GM18909 (cell line): ENCODE data around the gene MTUS2.

Experiments
- ATAC-seq: cut with Tn5 transposase; IDR thresholded peaks from one replicate; pipeline ENCODE4 v1.9.1; 2021; ENCODE audit warnings: mild to moderate bottlenecking; ENCODE audit not compliant: unreplicated experiment, poor library complexity

Gene MTUS2

GRCh38 chr13:29154390-29154789, 334.3 kb downstream of the MTUS2 start:
- no peak for ATAC-seq

DNA sequence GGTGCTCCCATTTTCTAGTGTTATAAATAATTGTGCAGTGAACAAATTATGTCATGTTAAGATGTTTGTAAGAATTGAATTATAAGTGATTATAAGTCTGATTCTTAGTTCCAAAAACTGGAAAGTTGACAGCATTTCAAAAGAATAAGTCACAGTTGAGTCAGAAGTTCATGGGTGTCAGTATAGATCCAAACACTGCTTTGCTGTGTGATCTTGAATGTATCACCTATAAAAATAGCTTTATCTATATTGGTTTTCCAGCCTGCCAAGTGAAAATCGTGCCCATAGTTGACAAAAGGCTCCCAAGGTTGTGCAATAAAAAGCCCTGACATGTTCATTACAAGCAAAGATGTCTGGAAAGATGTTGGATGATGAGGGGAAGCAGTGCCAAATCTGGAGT, 336.0 kb downstream of the MTUS2 start:
- ATAC-seq = no peak

DNA sequence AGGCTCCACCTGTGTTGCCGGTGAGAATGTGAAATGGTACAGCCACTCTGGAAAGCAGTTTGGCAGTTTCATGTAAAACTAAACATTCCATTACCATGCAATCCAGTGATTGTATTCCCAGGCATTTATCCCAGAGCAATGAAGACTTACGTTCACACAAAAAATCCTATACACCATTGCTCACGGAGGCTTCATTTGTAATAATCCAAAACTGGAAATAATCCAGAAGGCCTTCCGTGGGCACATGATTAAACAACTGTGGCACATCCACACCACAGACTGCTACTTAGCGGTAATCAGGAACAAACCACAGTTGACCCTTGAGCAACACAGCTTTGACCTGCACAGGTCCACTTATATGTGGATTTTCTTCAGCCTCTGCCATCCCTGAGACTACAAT, 339.7 kb downstream of the MTUS2 start:
- ATAC-seq = no peak

DNA sequence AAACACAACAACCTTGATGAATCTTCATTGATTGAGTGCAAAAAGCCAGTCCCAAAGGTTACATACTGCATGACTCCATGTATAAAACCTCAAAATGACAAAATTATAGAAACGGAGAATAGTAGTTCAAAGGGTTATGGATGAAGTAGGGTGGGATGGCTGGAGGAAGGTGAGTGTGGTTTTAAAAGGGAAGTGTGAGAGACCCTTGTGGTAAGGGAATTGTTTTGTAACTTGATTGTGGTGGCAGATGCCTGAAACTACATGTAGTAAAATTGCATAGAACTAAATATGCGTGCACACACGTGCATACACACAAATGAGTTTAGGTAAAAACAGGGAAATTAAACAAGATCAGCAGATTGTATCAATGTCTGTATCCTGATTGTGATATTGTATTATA, 340.7 kb downstream of the MTUS2 start:
- no peak for ATAC-seq

DNA sequence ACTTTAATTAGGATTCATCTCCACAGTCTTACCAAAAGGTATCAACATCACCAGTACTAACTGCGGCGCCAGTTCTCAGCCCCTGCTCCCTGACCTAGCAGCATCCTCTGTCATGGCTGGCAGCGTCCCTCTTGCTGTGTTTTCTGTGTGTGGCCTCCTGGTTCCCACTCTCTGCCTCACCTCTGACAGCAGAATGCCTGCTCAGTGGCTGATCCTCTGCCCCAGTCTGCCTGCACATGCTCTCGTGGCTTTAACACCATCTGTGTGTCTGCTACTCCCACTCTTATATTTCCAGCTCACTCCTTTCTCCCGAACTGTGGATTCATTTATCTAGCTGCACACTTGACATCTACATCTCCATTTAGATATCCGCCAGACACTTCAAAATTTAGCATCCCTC, 341.5 kb downstream of the MTUS2 start:
- no peak for ATAC-seq

- no peak for ATAC-seq
Observed at GRCh38 chr13:29162638-29163235, 342.6 kb downstream of the MTUS2 start.

- no peak for ATAC-seq
Observed at GRCh38 chr13:29164116-29164515, 344.0 kb downstream of the MTUS2 start.

GRCh38 chr13:29165216-29165615, 345.1 kb downstream of the MTUS2 start:
- no peak for ATAC-seq

DNA sequence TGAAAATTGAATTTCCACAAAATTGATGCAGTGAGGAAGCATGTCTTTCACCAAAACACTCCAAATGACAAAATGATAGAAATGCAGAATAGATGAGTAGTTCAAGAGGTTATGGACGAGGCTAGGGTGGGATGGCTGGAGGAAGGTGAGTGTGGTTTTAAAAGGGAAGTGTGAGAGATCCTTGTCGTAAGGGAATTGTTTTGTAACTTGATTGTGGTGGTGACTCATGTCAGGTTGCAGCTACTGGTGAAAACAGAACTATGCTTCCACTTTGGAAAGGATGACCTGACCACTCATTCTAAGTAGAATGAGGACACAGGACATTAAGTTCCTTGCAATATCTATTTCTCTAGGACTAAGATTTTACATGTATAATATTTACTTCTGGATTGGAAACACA, 345.7 kb downstream of the MTUS2 start:
- ATAC-seq = no peak

GRCh38 chr13:29170436-29171082, 350.4 kb downstream of the MTUS2 start:
- ATAC-seq = no peak

GRCh38 chr13:29171244-29171643, 351.1 kb downstream of the MTUS2 start:
- ATAC-seq = no peak

DNA sequence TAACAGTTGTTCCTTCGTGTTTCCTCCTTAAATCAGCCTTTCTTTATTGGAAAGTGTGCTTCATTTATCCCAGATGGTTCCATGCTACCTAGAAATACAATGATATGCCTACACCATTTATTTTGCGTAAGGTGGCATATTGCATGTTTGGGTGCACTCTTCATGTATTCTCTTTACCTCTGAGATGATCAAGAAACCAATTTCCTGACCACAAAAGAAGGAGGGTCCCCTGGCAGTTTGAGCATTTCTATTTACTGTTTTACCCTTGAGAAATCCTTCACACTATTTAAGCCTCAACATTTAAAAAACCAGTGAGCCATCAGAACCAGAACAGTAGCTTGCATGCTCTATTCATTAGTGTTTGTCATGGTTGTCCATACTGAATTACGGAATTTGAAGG, 354.0 kb downstream of the MTUS2 start:
- no peak for ATAC-seq

DNA sequence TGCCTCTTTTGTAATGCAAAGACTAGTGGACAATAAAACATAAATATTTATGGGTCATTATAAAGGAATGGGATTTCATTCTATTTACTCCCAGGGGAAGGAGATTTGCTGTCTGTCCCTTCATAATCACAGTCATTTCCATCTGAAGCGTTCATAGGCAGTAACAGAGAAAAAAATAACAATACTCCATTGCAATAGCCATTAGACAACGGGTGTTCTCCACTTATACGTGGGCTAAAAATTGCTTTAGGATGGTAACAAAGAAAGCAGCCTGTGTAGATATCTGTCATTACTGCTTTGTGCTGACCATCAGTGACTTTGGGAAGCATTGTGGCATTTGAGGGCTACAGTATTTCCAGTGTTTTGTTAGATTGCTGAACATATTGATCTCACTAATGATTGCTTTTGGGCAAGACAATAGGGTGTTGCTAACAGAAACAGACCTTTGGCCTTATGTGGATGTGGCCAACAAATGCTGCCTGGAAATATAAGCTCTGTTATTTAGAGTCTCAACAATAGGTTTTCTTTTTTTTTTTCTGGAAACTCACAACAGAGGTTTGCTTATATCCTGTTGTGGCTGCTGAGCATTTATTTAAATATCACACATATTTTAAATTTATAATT, 355.2 kb downstream of the MTUS2 start:
- ATAC-seq = no peak

GRCh38 chr13:29180055-29180454, 359.9 kb downstream of the MTUS2 start:
- no peak for ATAC-seq

- ATAC-seq = no peak
Observed at GRCh38 chr13:29182216-29182615, 362.1 kb downstream of the MTUS2 start.

DNA sequence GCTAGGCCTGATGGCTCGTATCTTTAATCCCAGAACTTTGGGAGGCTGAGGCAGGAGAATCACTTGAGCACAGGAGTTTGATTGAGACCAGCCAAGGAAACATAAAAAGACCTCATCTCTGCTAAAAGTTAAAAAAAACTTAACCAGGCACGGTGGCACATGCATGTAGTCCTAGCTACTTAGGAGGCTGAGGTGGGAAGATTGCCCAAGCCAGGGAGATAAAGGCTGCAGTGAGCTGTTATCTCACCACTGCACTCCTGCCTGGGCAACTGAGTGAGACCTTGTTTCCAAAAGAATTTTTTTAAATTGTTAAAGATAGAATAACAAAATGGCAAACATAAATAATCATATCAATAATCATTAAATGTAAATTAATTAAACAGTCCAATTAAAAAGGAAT, 365.8 kb downstream of the MTUS2 start:
- ATAC-seq = no peak

GRCh38 chr13:29187584-29187983, 367.4 kb downstream of the MTUS2 start:
- no peak for ATAC-seq

DNA sequence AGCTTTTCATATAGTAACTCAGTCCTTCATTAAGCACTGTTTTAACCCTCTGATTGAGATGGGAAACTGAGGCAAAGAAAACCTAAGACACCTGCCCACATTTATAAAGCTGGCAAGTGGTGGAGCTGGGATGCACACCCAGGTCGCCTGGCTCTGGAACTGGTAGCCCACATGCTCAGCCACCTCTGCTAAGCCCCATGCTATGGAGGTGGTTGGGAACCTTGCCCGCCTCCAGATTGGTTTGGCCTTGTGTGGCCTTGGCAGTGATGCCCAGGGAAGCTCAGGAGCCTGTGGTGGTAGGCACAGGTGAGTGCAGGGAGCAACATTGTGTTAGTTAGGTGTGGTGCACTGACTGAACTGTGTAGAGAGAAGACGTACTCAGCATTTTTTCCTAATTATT, 370.2 kb downstream of the MTUS2 start:
- ATAC-seq = no peak

- no peak for ATAC-seq
Observed at GRCh38 chr13:29193083-29193482, 372.9 kb downstream of the MTUS2 start.

DNA sequence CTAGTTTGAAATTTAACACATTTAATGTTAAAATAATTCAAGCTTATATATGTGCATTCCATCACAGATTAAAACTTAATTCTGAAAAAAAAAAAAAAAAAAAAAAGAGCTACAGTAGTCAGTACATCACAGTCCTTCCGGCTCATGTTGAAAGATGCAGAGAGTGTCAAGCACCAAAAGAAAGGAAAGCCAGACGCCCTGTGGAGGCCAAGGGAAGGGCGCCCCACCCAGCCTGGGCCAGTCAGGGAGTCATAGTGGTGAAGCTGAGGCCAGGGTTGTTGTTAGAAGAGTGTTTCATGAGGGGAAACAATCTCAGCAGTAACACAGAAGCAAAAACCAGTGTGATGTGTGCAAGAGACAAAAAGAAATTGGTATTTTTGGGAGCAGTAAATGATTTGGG, 375.3 kb downstream of the MTUS2 start:
- no peak for ATAC-seq

- peak; percentile 97 for ATAC-seq
Observed at GRCh38 chr13:29196409-29197074, 376.4 kb downstream of the MTUS2 start.
